ENCODE measurements around the gene ARHGEF33.

Gene ARHGEF33

DNA sequence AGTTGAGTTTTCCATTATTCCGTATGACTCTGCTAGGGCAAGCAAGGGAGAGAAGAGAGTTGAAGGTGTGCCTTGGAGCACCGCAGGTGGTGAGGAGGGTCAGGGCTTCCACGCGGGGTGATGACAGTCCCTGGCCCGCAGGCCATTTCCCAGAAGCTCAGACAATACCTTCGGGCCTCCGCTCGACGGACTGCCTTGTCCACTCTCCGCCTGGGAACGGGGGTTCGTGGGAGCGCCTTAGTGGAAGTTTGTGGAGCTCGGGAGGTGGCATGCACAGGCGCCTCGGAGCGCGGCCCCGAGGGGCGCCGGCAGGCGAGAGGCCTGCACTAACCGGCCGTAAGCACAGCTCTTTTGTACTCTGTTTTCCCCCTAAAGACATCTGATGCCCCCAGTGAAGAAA is 69.8 kb downstream of the ARHGEF33 start:
- POLR2A ChIA-PET, result no interaction called here
- CTCF ChIA-PET, result no interaction called here
- DNase-seq (ENCODE audit: extremely low spot score), result no peak
- no peak for TF ChIP-seq FOXA1 (IDR thresholded peaks at IDR 0.05)
- TF ChIP-seq FOXM1 (IDR thresholded peaks at IDR 0.05; ENCODE audit: borderline replicate concordance), result no peak
- TF ChIP-seq ZNF384 (IDR thresholded peaks at IDR 0.05), result no peak
- no peak for TF ChIP-seq LEF1 (IDR thresholded peaks at IDR 0.05; ENCODE audit: borderline replicate concordance)
- TF ChIP-seq SUZ12 (IDR thresholded peaks at IDR 0.05), result no peak
- no peak for TF ChIP-seq ARNT (IDR thresholded peaks at IDR 0.05)
- no peak for TF ChIP-seq FOXK2 (IDR thresholded peaks at IDR 0.05)
- TF ChIP-seq L3MBTL2 (conservative IDR thresholded peaks at IDR 0.05), result no peak
- no peak for TF ChIP-seq HDGF (IDR thresholded peaks at IDR 0.05; ENCODE audit: borderline replicate concordance)
- TF ChIP-seq TARDBP (IDR thresholded peaks at IDR 0.05), result no peak
- no peak for TF ChIP-seq BHLHE40 (IDR thresholded peaks at IDR 0.05; ENCODE audit: borderline replicate concordance)
- TF ChIP-seq CTBP1 (IDR thresholded peaks at IDR 0.05; ENCODE audit: borderline replicate concordance), result no peak
- no peak for TF ChIP-seq ELF4 (IDR thresholded peaks at IDR 0.05)
- TF ChIP-seq, protein P1, sequence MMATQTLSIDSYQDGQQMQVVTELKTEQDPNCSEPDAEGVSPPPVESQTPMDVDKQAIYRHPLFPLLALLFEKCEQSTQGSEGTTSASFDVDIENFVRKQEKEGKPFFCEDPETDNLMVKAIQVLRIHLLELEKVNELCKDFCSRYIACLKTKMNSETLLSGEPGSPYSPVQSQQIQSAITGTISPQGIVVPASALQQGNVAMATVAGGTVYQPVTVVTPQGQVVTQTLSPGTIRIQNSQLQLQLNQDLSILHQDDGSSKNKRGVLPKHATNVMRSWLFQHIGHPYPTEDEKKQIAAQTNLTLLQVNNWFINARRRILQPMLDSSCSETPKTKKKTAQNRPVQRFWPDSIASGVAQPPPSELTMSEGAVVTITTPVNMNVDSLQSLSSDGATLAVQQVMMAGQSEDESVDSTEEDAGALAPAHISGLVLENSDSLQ (IDR thresholded peaks at IDR 0.05), result no peak

DNA sequence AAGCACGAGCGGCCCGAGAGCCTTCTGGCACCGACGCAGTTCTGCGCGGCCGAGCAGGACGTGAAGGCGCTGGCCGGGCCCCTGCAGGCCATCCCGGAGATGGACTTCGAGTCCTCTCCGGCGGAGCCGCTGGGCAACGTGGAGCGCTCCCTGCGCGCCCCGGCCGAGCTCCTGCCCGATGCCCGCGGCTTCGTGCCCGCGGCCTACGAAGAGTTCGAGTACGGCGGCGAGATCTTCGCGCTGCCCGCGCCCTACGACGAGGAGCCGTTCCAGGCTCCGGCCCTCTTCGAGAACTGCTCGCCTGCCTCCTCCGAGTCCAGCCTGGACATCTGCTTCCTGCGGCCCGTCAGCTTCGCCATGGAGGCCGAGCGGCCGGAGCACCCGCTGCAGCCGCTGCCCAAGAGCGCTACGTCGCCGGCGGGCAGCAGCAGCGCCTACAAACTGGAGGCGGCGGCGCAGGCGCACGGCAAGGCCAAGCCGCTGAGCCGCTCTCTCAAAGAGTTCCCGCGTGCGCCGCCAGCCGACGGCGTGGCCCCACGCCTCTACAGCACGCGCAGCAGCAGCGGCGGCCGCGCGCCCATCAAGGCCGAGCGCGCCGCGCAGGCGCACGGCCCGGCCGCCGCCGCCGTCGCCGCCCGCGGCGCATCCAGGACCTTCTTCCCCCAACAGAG is 70.4 kb downstream of the ARHGEF33 start:
- ChIA-PET CTCF (no interaction called here), POLR2A (no interaction called here)
- no peak for DNase-seq (ENCODE audit: extremely low spot score)
- TF ChIP-seq CTBP1 (IDR thresholded peaks at IDR 0.05; ENCODE audit: borderline replicate concordance) (no peak), FOXM1 (IDR thresholded peaks at IDR 0.05; ENCODE audit: borderline replicate concordance) (no peak), SP1 (IDR thresholded peaks at IDR 0.05) (no peak), ARNT (IDR thresholded peaks at IDR 0.05) (no peak), TARDBP (IDR thresholded peaks at IDR 0.05) (no peak), L3MBTL2 (conservative IDR thresholded peaks at IDR 0.05) (no peak)

DNA sequence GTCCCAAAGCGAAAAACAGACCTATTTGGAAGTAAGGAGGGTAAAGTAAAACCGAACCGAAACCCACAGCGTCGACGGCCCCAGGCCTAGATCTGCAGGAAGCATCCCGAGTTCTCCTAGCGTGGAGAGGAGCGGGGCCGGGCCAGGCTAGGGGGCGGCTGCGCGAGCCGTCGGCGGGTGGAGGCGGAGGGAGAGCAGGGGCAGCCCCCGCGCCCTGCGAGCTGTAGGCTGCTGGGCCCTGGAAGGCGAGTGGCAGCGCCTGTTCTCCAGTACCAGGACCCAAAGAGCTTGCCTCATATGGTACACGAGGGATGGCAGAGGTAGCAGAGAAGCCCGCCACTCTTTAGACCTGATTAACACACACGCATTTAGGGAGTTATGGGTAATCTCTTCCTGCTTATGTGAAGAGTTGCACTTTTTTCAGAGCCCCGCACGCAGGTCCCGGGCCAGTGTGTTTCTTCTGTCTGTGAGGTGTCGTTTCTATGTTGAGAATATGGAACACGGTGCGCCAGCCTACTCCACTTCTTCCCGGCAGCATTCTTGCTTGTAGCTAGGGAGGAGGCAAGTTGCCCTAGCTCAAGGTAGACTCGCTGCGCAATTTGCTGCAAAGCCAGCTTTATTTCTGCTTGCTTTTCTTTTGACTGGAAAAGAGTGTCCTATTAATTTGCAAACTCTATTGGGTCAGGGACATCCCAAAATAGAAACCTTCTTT is 71.1 kb downstream of the ARHGEF33 start:
- POLR2A ChIA-PET, result no interaction called here
- TF ChIP-seq FOXK2 (IDR thresholded peaks at IDR 0.05) (no peak), FOXM1 (IDR thresholded peaks at IDR 0.05; ENCODE audit: borderline replicate concordance) (no peak), HDGF (IDR thresholded peaks at IDR 0.05; ENCODE audit: borderline replicate concordance) (no peak), ARNT (IDR thresholded peaks at IDR 0.05) (no peak), NFRKB (IDR thresholded peaks at IDR 0.05) (no peak), SUZ12 (IDR thresholded peaks at IDR 0.05) (no peak), SP1 (IDR thresholded peaks at IDR 0.05) (no peak), CTBP1 (IDR thresholded peaks at IDR 0.05; ENCODE audit: borderline replicate concordance) (no peak), TARDBP (IDR thresholded peaks at IDR 0.05) (no peak), BHLHE40 (IDR thresholded peaks at IDR 0.05; ENCODE audit: borderline replicate concordance) (no peak), ELF4 (IDR thresholded peaks at IDR 0.05) (no peak), ZNF384 (IDR thresholded peaks at IDR 0.05) (no peak), L3MBTL2 (conservative IDR thresholded peaks at IDR 0.05) (no peak), FOXA1 (IDR thresholded peaks at IDR 0.05) (no peak)
- TF ChIP-seq, protein P1 (IDR thresholded peaks at IDR 0.05), result no peak
- CTCF ChIA-PET, result interaction anchor here (0.5 kb wide), 1 partner anchor 12 kb away, joined by 5 read pairs; no protein-coding TSS in a partner anchor
- DNase-seq (ENCODE audit: extremely low spot score), result no peak

DNA sequence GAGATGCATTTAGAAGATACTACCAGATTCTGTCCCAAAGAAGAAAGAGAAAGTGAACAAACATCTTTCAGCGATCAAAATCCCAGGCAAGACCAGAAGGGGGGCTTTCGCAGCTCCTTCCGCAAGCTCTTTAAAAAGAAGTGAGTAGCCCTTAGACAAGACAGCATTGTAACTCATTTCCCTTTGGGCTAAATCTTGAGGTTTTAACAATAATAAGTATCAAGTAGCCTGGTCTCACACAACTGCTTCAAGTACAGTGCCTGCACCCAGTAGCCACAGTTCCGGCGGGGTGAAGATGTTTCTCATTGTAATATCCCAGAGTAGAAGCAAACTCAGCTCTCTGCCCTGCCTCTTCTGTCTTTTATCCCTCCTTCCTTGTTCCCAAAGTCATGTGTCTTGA is 76.3 kb downstream of the ARHGEF33 start:
- POLR2A ChIA-PET, result no interaction called here
- CTCF ChIA-PET, result interaction anchor here (1.1 kb wide), 1 partner anchor 262 kb away, joined by 3 read pairs; no protein-coding TSS in a partner anchor
- no peak for TF ChIP-seq FOXK2 (IDR thresholded peaks at IDR 0.05)
- TF ChIP-seq LEF1 (IDR thresholded peaks at IDR 0.05; ENCODE audit: borderline replicate concordance), result no peak
- TF ChIP-seq FOXA1 (IDR thresholded peaks at IDR 0.05), result no peak
- TF ChIP-seq ZNF384 (IDR thresholded peaks at IDR 0.05), result no peak
- TF ChIP-seq SP1 (IDR thresholded peaks at IDR 0.05), result no peak
- no peak for TF ChIP-seq TARDBP (IDR thresholded peaks at IDR 0.05)
- TF ChIP-seq NFRKB (IDR thresholded peaks at IDR 0.05), result no peak
- TF ChIP-seq CTBP1 (IDR thresholded peaks at IDR 0.05; ENCODE audit: borderline replicate concordance), result no peak
- TF ChIP-seq ARNT (IDR thresholded peaks at IDR 0.05), result no peak
- TF ChIP-seq, protein P1 (IDR thresholded peaks at IDR 0.05), result no peak
- TF ChIP-seq L3MBTL2 (conservative IDR thresholded peaks at IDR 0.05), result no peak
- no peak for TF ChIP-seq BHLHE40 (IDR thresholded peaks at IDR 0.05; ENCODE audit: borderline replicate concordance)
- no peak for TF ChIP-seq HDGF (IDR thresholded peaks at IDR 0.05; ENCODE audit: borderline replicate concordance)
- TF ChIP-seq SUZ12 (IDR thresholded peaks at IDR 0.05), result no peak
- no peak for TF ChIP-seq FOXM1 (IDR thresholded peaks at IDR 0.05; ENCODE audit: borderline replicate concordance)
- TF ChIP-seq ELF4 (IDR thresholded peaks at IDR 0.05), result no peak
- DNase-seq (ENCODE audit: extremely low spot score), result no peak

DNA sequence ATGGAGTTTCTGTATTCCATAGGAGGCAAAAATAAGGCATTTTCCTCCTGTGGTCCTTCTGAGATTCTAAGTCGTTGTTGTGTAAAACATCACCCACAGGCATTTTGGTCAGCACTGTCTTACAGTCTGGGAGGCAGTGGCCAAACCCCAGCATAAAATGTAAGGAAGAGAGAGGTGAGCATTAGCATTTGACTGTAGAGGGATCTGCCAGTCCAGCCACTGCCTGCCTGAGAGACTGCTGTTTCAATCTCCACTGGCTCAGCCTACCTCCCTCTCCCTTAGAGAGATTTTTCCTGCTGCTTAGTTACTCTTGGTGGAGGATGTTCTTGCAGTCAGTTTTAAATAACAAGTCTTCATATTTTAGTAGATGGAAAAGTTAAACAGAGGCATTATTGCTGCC is 77.0 kb downstream of the ARHGEF33 start:
- DNase-seq (ENCODE audit: extremely low spot score), result no peak
- TF ChIP-seq CTBP1 (IDR thresholded peaks at IDR 0.05; ENCODE audit: borderline replicate concordance), result no peak
- no peak for TF ChIP-seq FOXK2 (IDR thresholded peaks at IDR 0.05)
- no peak for TF ChIP-seq LEF1 (IDR thresholded peaks at IDR 0.05; ENCODE audit: borderline replicate concordance)
- TF ChIP-seq FOXM1 (IDR thresholded peaks at IDR 0.05; ENCODE audit: borderline replicate concordance), result no peak
- no peak for TF ChIP-seq HDGF (IDR thresholded peaks at IDR 0.05; ENCODE audit: borderline replicate concordance)
- TF ChIP-seq NFRKB (IDR thresholded peaks at IDR 0.05), result no peak
- no peak for TF ChIP-seq L3MBTL2 (conservative IDR thresholded peaks at IDR 0.05)
- POLR2A ChIA-PET, result no interaction called here
- CTCF ChIA-PET, result interaction anchor here (1.1 kb wide), 1 partner anchor 261 kb away, joined by 3 read pairs; no protein-coding TSS in a partner anchor

Data from HEK293T (cell line).